ENCODE measurements around the gene OR4B1.
"Not testable (repeated sequence)": the region's sequence is repeated elsewhere in the genome, so short reads cannot be mapped to it uniquely, and the experiment has no call there.

OR4B1 gene

GRCh38 chr11:48180627-48181026 is 36.0 kb upstream of the OR4B1 start:
- TF ChIP-seq FOXP2 (optimal IDR thresholded peaks at IDR 0.05; ENCODE audit: control extremely low read depth, extremely low read length, insufficient read depth) = no peak
- TF ChIP-seq EZH2 (IDR thresholded peaks at IDR 0.05) = no peak
- TF ChIP-seq POLR2AphosphoS5 (IDR thresholded peaks at IDR 0.05; ENCODE audit: borderline replicate concordance, low read depth, low read length) = no peak
- Histone ChIP-seq H3K27ac (no peak overlapping the region), H3K9ac (ENCODE audit: insufficient read length) (no peak overlapping the region), H3K36me3 (ENCODE audit: insufficient read depth, low read length) (no peaks in the 10 kb centered on the region), H3K9me3 (ENCODE audit: low read depth, low read length) (no peaks in the 10 kb centered on the region), H3K4me3 (no peak overlapping the region)
- DNase-seq (ENCODE audit: low read depth, low spot score) = no peak

- Histone ChIP-seq H3K4me3 (no peak overlapping the region), H3K9me3 (ENCODE audit: low read depth, low read length) (no peaks in the 10 kb centered on the region), H3K9ac (ENCODE audit: insufficient read length) (no peak overlapping the region), H3K36me3 (ENCODE audit: insufficient read depth, low read length) (no peaks in the 10 kb centered on the region), H3K27ac (no peak overlapping the region)
- no peak for TF ChIP-seq FOXP2 (optimal IDR thresholded peaks at IDR 0.05; ENCODE audit: control extremely low read depth, extremely low read length, insufficient read depth)
- TF ChIP-seq EZH2 (IDR thresholded peaks at IDR 0.05) = no peak
- no peak for TF ChIP-seq POLR2AphosphoS5 (IDR thresholded peaks at IDR 0.05; ENCODE audit: borderline replicate concordance, low read depth, low read length)
- DNase-seq (ENCODE audit: low read depth, low spot score) = no peak
These were observed 33.6 kb upstream of the OR4B1 start for GRCh38 chr11:48182860-48183526.

- no peak for DNase-seq (ENCODE audit: low read depth, low spot score)
- Histone ChIP-seq H3K9me3 (ENCODE audit: low read depth, low read length) (no peaks in the 10 kb centered on the region), H3K9ac (ENCODE audit: insufficient read length) (no peak overlapping the region), H3K36me3 (ENCODE audit: insufficient read depth, low read length) (no peaks in the 10 kb centered on the region), H3K4me3 (no peak overlapping the region), H3K27ac (no peak overlapping the region)
- no peak for TF ChIP-seq POLR2AphosphoS5 (IDR thresholded peaks at IDR 0.05; ENCODE audit: borderline replicate concordance, low read depth, low read length)
- TF ChIP-seq FOXP2 (optimal IDR thresholded peaks at IDR 0.05; ENCODE audit: control extremely low read depth, extremely low read length, insufficient read depth) = no peak
- no peak for TF ChIP-seq EZH2 (IDR thresholded peaks at IDR 0.05)
These were observed 32.2 kb upstream of the OR4B1 start for GRCh38 chr11:48184452-48184851.

- H3K9me3 ChIP-seq (ENCODE audit: low read depth, low read length); H3K27ac ChIP-seq; DNase-seq (ENCODE audit: low read depth, low spot score); H3K9ac ChIP-seq (ENCODE audit: insufficient read length); H3K36me3 ChIP-seq (ENCODE audit: insufficient read depth, low read length): not testable (repeated sequence)
- H3K4me3 ChIP-seq = 0 out of 2 replicates have a peak overlapping the region, but pooled peaks have one; percentile 2
These were observed 25.5 kb upstream of the OR4B1 start for GRCh38 chr11:48190906-48191654.

- H3K4me3 ChIP-seq = no peak overlapping the region
- H3K9ac ChIP-seq (ENCODE audit: insufficient read length) = no peak overlapping the region
- H3K27ac ChIP-seq = no peak overlapping the region
- no peaks in the 10 kb centered on the region for H3K36me3 ChIP-seq (ENCODE audit: insufficient read depth, low read length)
- TF ChIP-seq EZH2 (IDR thresholded peaks at IDR 0.05) (no peak), POLR2AphosphoS5 (IDR thresholded peaks at IDR 0.05; ENCODE audit: borderline replicate concordance, low read depth, low read length) (no peak), FOXP2 (optimal IDR thresholded peaks at IDR 0.05; ENCODE audit: control extremely low read depth, extremely low read length, insufficient read depth) (no peak)
- no peaks in the 10 kb centered on the region for H3K9me3 ChIP-seq (ENCODE audit: low read depth, low read length)
- no peak for DNase-seq (ENCODE audit: low read depth, low spot score)
These were observed 22.7 kb upstream of the OR4B1 start for GRCh38 chr11:48193876-48194275.

GRCh38 chr11:48207881-48208280 is 8.7 kb upstream of the OR4B1 start:
- DNase-seq (ENCODE audit: low read depth, low spot score) = no peak
- no peaks in the 10 kb centered on the region for H3K9me3 ChIP-seq (ENCODE audit: low read depth, low read length)
- H3K27ac ChIP-seq = no peak overlapping the region
- no peaks in the 10 kb centered on the region for H3K36me3 ChIP-seq (ENCODE audit: insufficient read depth, low read length)
- H3K4me3 ChIP-seq = no peak overlapping the region
- no peak for TF ChIP-seq EZH2 (IDR thresholded peaks at IDR 0.05)
- no peak for TF ChIP-seq POLR2AphosphoS5 (IDR thresholded peaks at IDR 0.05; ENCODE audit: borderline replicate concordance, low read depth, low read length)
- no peak overlapping the region for H3K9ac ChIP-seq (ENCODE audit: insufficient read length)

- Histone ChIP-seq H3K9ac (ENCODE audit: insufficient read length) (no peak overlapping the region), H3K36me3 (ENCODE audit: insufficient read depth, low read length) (no peaks in the 10 kb centered on the region), H3K9me3 (ENCODE audit: low read depth, low read length) (no peaks in the 10 kb centered on the region), H3K27ac (no peak overlapping the region), H3K4me3 (no peak overlapping the region)
- no peak for DNase-seq (ENCODE audit: low read depth, low spot score)
- TF ChIP-seq EZH2 (IDR thresholded peaks at IDR 0.05) = no peak
- TF ChIP-seq POLR2AphosphoS5 (IDR thresholded peaks at IDR 0.05; ENCODE audit: borderline replicate concordance, low read depth, low read length) = no peak
- no peak for TF ChIP-seq FOXP2 (optimal IDR thresholded peaks at IDR 0.05; ENCODE audit: control extremely low read depth, extremely low read length, insufficient read depth)
These were observed 6.6 kb upstream of the OR4B1 start for GRCh38 chr11:48210052-48210451.

GRCh38 chr11:48228761-48229160 is 12.2 kb downstream of the OR4B1 start:
- H3K9ac ChIP-seq (ENCODE audit: insufficient read length) = no peak overlapping the region
- H3K36me3 ChIP-seq (ENCODE audit: insufficient read depth, low read length) = no peaks in the 10 kb centered on the region
- H3K27ac ChIP-seq = no peak overlapping the region
- no peak overlapping the region for H3K4me3 ChIP-seq
- no peak for TF ChIP-seq POLR2AphosphoS5 (IDR thresholded peaks at IDR 0.05; ENCODE audit: borderline replicate concordance, low read depth, low read length)
- TF ChIP-seq FOXP2 (optimal IDR thresholded peaks at IDR 0.05; ENCODE audit: control extremely low read depth, extremely low read length, insufficient read depth) = no peak
- TF ChIP-seq EZH2 (IDR thresholded peaks at IDR 0.05) = no peak
- H3K9me3 ChIP-seq (ENCODE audit: low read depth, low read length) = no peaks in the 10 kb centered on the region
- DNase-seq (ENCODE audit: low read depth, low spot score) = no peak

GRCh38 chr11:48230057-48230456 is 13.4 kb downstream of the OR4B1 start:
- DNase-seq (ENCODE audit: low read depth, low spot score); H3K4me3 ChIP-seq; H3K36me3 ChIP-seq (ENCODE audit: insufficient read depth, low read length); H3K9ac ChIP-seq (ENCODE audit: insufficient read length); H3K27ac ChIP-seq; H3K9me3 ChIP-seq (ENCODE audit: low read depth, low read length): not testable (repeated sequence)

All from SK-N-MC (cell line).